Aorta (tissue), 5 donors: Measurements from ENCODE around the gene STMN3. TPM values are rescaled to one million over a fixed set of nuclear protein-coding genes. Genes with fewer than 3 reads are reported as not detected.

Source experiments
- ATAC-seq: fragments of 200-7000 bp; cut with Tn5 transposase; one replicate; pipeline ENCODE4 v1.9.1; 2022; ENCODE audit warnings: moderate library complexity; ENCODE audit not compliant: low FRiP score
- DNase-seq, 2 donors: peaks; one replicate each; pipeline ENCODE4 v3.0.0-alpha.2; 2020
- H3K27ac ChIP-seq, 2 donors: one replicate each; pipeline ENCODE4 v1.5.1; 2013; ENCODE audit warnings: low read length in 2 of 2, mild to moderate bottlenecking in 2 of 2, moderate library complexity in 2 of 2, control low read depth in 1 of 2, inconsistent platforms in 1 of 2, low read depth in 1 of 2
- H3K27me3 ChIP-seq, 2 donors: one replicate each; pipeline ENCODE4 v1.6.1; 2013; ENCODE audit warnings: control low read depth in 1 of 2, low read length in 1 of 2, mild to moderate bottlenecking in 1 of 2, moderate library complexity in 1 of 2; ENCODE audit not compliant: insufficient read depth in 2 of 2, control insufficient read depth in 1 of 2
- H3K36me3 ChIP-seq, 2 donors: one replicate each; pipeline ENCODE4 v1.6.1; 2013; ENCODE audit warnings: control low read depth in 1 of 2, low read length in 1 of 2, mild to moderate bottlenecking in 1 of 2; ENCODE audit not compliant: insufficient read depth in 2 of 2, control insufficient read depth in 1 of 2
- H3K4me1 ChIP-seq, 2 donors: one replicate each; pipeline ENCODE4 v1.6.1; 2013; ENCODE audit warnings: low read length in 2 of 2, control low read depth in 1 of 2, mild to moderate bottlenecking in 1 of 2, moderate library complexity in 1 of 2; ENCODE audit not compliant: insufficient read depth in 2 of 2, control insufficient read depth in 1 of 2
- H3K4me3 ChIP-seq, 2 donors: one replicate each; pipeline ENCODE4 v1.5.1; 2013; ENCODE audit warnings: low read length in 2 of 2, control low read depth in 1 of 2, mild to moderate bottlenecking in 1 of 2
- H3K9me3 ChIP-seq: one replicate; pipeline ENCODE4 v1.6.1; 2013; ENCODE audit warnings: mild to moderate bottlenecking, low read length; ENCODE audit not compliant: control insufficient read depth
- WGBS, 2 donors: extraction: QIAGEN DNeasy Blood & Tissue Kit; methylation state at CpG; one replicate each; pipeline ENCODE4 v1.1.7; 2013; 5-methylcytosine and 5-hydroxymethylcytosine counted together
- intact Hi-C, 2 donors: fragments of 100-400 bp; cut with DNase I; formaldehyde crosslinking; loops; one replicate each; pipeline versions ENCODE4 v1.14.2 to v1.15.0; 2022
- long read RNA-seq, 2 donors: library from polyadenylated mRNA; unstranded; transcript quantifications; one replicate each; pipeline ENCODE4 v2.0.0, GENCODE V29; 2020 to 2021
- polyA plus RNA-seq, 2 donors: library from polyadenylated mRNA; stranded (reverse); fragments of 200-250 nt; gene quantifications; one replicate each; pipeline ENCODE4 v1.2.3, GENCODE V29; 2013
- total RNA-seq, 2 donors: library from RNA; stranded (reverse); fragmentation: NEBNext Ultra II Directional; extraction: Animal tissue kit (Norgen Biotek cat#: 25700); gene quantifications; one replicate each; pipeline ENCODE4 v1.2.1, GENCODE V29; 2021
- donor health status: healthy with polysubstance abuse.
- donor health status: Bipolar disorder and iron deficiency.
- donor health status: DM: no; HTN: no; CAD: no.
- donor health status: DM: no; HTN: no; CAD: no.
- donor health status: DM: yes; HTN: yes; CAD: no.

STMN3 gene
- 10 to 100 TPM; 10.5 to 31.2 TPM for total RNA-seq
- polyA plus RNA-seq, result 10 to 100 TPM; 11.3 to 26.1 TPM
- long read RNA-seq, donor 1, transcript STMN3-201 (5 exons, 2,255 nt), result major isoform, 28 of 38 reads
- long read RNA-seq, donor 1, partial matches to known transcripts, result 3 of 38 reads
- long read RNA-seq, donor 1, other reads (novel, unspliced or antisense), result 7 of 38 reads
- long read RNA-seq, donor 2, transcript STMN3-201 (5 exons, 2,255 nt), result major isoform, 18 of 30 reads
- long read RNA-seq, donor 2, partial matches to known transcripts, result 4 of 30 reads
- long read RNA-seq, donor 2, other reads (novel, unspliced or antisense), result 8 of 30 reads

DNA sequence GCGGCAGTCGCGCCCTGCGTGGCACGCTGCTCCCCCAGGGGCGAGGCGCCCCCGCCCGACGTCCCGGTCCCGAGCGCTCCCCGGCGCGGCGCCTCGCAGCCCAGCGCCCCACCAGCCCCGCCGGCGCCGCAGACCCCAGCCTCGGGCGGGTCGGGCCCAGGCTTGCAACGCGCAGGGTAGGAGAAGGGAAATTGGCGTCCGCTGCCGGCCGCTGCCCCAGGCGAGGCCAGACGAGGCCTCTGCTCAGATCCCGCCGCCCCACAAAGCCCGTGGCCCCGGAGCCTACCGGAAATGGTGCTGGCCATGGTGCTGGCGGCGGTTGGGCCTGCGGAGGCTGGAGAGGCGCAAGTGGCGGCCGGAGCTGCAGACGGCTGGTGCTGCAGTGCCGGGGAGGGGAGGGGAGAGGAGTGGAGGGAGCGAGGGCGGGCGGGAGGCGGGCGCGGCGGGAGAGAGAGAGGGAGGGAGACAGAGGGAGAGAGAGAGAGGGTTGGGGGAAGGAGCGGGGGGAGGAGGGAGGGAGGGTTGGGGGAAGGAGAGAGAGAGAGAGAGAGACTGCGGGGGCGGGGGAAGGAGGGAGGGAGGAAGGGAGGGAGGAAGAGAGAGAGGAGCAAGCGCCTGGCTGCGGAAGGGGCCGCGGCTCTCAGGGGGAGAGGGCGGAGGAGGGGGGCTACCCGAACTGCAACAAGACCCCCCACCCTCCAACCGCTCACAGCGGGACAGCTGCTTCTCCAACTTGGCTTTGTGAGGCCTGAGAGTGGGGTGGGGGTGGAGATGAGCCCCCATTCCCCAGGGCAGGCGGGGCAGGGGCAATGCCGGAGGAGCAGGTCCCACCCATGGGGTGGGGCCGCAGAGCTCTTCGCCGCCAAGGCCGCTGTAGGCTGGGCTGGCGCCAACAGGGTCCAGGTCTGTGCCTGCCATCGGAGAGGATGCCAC, at the start of gene STMN3:
TSS of gene STMN3 (minus strand) at position 384 of the 933 bp plus-strand sequence. CDS start at position 305, 79 bp downstream.
- intact Hi-C loops, result loop anchor here in 1 of 2 donors (10.0 kb wide), 1 partner anchor 119 kb away; the partner anchor contains the start of gene PTK6
- Histone ChIP-seq H3K27ac (no peak within 1 kb of the TSS), H3K9me3 (no peaks in the 10 kb centered on the region), H3K4me1 (no peaks in the 10 kb centered on the region), H3K36me3 (no peaks in the 10 kb centered on the region), H3K27me3 (no peaks in the 10 kb centered on the region), H3K4me3 (peak within 1 kb of the TSS; percentile 11 to 40)
- 1 to 2% methylated on average over 48 to 73 of the region's 73 CpGs for WGBS, 2 donors
- DNase-seq (peak; percentile 94 to 96), ATAC-seq (peak; percentile 86)

DNA sequence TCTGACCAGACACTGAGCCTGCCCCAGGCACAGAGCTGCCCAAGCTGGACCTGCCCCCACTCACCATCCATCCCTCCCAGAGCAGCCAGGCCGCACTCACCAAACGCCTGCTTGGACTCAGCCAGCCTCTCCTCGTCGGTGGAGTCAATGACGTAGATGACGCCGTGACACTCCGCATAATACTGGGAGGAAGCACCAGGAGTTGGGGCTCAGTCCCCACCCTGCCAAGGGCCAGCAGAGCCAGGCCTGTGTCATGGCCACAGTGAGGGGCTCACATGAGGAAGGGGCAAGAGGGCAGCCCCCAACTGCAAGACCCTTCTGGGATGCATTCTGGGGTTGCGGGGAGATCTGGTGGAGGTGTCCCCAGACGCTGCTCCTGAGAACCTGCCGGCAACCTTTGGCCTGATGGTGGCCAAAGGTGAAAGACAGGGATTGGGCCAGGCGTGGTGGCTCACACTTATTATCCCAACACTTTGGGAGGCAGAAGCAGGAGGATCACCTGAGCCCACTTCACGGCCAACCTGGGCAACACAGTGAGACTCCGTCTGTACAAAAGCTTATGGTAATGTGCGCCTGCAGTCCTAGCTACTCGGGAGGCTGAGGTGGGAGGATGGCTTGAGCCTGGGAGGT, 48.9 kb upstream of the STMN3 start:
- Histone ChIP-seq H3K36me3 (no peaks in the 10 kb centered on the region), H3K27me3 (no peaks in the 10 kb centered on the region), H3K27ac (no peak overlapping the region), H3K4me1 (no peaks in the 10 kb centered on the region), H3K4me3 (no peak overlapping the region), H3K9me3 (no peaks in the 10 kb centered on the region)
- intact Hi-C loops, result no loop called here
- ATAC-seq, result no peak
- 88% methylated on average over 16 of the region's 16 CpGs for WGBS, 2 donors
- DNase-seq, result peak in 1 of 2 donors; percentile 69

DNA sequence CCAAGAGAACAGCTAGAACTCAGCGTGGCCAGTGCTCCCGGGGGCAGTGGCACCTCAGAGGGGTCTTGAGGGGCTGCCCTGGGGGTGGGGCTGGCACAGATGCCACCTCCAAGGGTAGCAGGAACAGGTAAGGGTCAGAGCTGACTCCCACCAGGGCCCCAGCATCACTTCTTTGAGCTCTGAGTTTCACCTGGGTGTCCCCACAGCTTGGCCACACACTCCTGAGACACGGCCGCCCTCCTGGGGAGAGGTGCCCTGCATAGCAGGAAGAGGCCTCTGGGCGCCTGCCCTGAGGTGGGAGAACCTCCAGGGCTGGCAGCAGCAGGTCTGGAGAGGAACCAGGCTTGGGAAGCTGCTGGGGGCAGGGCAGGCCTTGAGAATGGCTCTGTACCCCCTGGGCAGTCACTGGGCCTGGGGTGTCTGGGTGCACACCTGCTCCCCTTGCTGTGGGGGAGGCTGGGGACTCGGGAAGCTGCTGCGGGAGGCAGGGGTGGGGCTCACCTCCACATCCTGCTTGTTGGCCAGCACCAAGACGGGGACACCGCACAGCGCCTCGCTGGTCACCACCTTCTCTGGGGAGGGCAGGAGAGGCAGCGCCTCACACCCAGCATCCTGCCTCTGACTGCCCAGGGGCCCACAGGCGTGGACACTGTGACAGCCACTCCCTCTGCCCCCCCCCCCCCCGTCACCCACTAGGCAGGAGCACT, 48.3 kb upstream of the STMN3 start:
- Histone ChIP-seq H3K27ac (no peak overlapping the region), H3K27me3 (no peaks in the 10 kb centered on the region), H3K36me3 (no peaks in the 10 kb centered on the region), H3K4me3 (no peak overlapping the region), H3K4me1 (no peaks in the 10 kb centered on the region), H3K9me3 (no peaks in the 10 kb centered on the region)
- 82 to 86% methylated on average over 11 to 14 of the region's 14 CpGs for WGBS, 2 donors
- ATAC-seq (no peak), DNase-seq (peak in 1 of 2 donors; percentile 73)
- intact Hi-C loops, result no loop called here

DNA sequence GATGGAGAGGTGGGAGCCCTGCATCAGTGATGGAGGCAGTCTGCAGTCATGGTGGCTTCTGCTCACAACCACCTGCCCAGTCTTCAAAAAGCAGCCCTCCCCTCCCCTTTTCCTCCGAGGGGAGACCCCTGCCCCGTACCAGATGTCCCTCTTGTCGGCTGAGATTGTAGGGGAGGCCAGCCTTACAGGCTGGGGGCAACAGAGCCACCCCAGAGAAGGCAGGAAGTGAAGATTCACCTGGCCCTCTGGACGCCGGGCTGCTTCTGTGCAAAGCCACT, 47.8 kb upstream of the STMN3 start:
- DNase-seq, result no peak
- no peaks in the 10 kb centered on the region for H3K4me1 ChIP-seq
- no peak for ATAC-seq
- H3K4me3 ChIP-seq, result no peak overlapping the region
- H3K36me3 ChIP-seq, result no peaks in the 10 kb centered on the region
- no peak overlapping the region for H3K27ac ChIP-seq
- 68 to 78% methylated on average over 5 of the region's 5 CpGs for WGBS, 2 donors
- no peaks in the 10 kb centered on the region for H3K9me3 ChIP-seq
- H3K27me3 ChIP-seq, result no peaks in the 10 kb centered on the region
- intact Hi-C loops, result no loop called here

DNA sequence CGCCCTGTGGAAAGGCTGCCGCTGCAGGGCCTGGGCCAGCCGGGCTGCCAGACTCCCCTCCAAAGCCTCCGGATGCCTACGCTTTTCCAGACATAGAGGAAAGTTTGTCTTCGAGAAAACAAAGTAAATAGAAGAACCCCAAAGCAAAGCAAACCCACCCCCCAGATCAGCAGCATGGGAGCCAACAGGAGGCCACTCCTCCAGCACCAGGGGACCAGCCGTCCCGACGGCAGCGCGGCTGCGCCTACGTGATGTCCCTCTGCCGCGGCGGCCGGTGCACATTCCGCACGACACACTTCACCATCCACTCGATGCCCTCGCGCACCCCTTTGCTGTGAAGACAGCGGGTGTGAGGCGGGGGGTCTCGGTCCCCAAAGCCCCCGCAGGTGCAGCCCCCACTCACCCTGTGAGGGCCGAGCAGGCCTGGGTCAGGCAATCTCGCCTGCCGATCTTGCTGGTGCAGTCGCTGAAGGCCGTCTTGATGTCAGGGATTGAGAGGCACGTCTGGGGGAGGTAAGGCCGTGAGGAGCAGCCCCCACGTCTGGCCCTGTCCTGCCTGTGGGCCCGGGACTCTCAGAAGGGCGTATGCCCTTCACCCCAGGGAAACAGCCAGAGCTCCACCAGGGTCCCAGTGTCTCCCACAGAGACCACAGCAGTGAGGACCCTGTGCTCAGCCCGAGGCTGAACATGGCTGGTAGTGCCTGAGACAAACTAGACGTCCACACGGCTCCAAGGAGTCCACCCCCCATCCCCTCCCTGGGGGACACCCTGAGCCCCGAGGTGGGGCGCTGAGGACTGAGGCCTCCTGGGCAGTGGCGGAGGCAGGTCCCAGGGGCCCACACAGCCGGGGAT, 47.2 kb upstream of the STMN3 start:
- DNase-seq (peak; percentile 56 to 63), ATAC-seq (no peak)
- Histone ChIP-seq H3K9me3 (no peaks in the 10 kb centered on the region), H3K4me1 (no peaks in the 10 kb centered on the region), H3K4me3 (no peak overlapping the region), H3K36me3 (no peaks in the 10 kb centered on the region), H3K27me3 (no peaks in the 10 kb centered on the region), H3K27ac (no peak overlapping the region)
- 86% methylated on average over 43 of the region's 43 CpGs for WGBS, 2 donors
- intact Hi-C loops, result no loop called here

DNA sequence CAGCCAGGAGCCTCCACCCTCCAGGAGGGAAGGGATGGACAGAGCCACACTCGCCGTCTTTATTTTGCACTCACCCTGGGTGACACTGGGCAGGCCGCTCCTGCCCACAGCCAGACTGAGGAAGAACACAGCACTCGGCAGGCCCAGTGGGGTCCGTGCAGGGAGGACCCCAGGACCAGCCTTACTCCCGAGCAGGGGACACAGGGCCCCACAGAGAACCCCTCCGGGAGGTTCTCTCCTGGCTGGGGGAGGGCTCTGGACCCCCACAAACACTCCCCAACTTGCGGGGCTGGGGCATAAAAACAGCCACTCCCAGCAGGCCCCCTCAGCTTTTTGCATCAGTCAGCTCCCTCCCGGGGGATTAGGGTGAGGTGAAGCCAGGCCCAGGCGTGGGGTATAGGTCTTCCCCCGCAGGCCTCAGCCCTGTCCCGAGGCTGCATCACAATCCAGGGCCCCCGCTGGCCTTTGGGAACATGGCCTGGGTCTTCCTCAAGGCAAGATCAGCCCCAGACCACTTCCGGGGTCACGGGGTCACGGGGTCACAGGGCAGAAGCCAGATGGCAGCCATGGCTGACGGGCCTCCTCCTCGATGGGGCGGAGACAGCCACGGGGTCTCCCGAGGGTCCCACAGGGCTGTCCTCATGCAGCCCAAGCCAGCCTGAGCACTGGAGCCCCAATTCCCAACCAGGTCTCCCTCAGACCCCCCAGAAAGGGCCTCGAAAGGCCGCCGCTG, 46.4 kb upstream of the STMN3 start:
- Histone ChIP-seq H3K27ac (no peak overlapping the region), H3K27me3 (no peaks in the 10 kb centered on the region), H3K4me1 (no peaks in the 10 kb centered on the region), H3K9me3 (no peaks in the 10 kb centered on the region), H3K36me3 (no peaks in the 10 kb centered on the region), H3K4me3 (no peak overlapping the region)
- DNase-seq (peak; percentile 60 to 74), ATAC-seq (no peak)
- 66 to 70% methylated on average over 24 of the region's 24 CpGs for WGBS, 2 donors
- intact Hi-C loops, result no loop called here

DNA sequence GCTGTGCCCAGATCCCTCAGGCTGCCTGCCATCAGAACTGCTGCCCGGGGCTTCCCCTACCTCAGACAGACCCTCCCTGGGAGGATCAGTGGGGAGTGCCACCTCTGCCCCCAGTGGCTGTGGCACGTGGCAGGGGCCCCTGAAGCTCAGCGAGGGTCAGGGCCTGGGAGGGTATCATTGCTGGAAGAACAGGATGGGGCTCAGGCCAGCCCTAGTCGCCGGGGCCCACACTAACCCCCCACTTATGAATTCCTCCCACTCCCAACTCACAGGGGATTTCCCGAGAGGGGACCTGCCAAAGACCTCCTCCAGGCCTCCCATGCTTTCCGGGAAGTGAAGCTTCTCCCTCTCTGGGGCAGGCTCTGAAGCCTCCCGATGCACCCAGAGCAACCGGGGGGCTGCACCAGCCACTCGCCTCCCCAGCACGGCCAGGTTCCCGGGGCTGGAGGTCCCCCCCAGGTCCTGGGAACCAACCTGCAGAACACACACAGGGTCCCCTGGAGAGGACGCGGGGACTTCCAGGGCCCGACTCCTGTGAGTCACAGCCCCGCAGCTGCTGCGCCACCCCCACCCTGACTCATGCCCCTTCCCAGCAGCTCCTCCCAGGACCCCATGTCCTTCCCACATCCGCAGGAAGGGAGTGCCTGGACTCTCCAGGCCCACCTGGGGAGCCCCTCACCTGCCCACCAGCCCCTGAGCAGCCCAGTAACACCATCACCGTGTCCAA, 45.7 kb upstream of the STMN3 start:
- peak; percentile 86 to 94 for DNase-seq
- H3K36me3 ChIP-seq, result no peaks in the 10 kb centered on the region
- intact Hi-C loops, result no loop called here

More for the DNA sequence above, 45.7 kb upstream of the STMN3 start:
- whole genome bisulfite sequencing, 2 donors, result 21 to 34% methylated on average over 19 of the region's 19 CpGs
- Histone ChIP-seq H3K27ac (no peak overlapping the region), H3K4me3 (no peak overlapping the region), H3K27me3 (no peaks in the 10 kb centered on the region), H3K9me3 (no peaks in the 10 kb centered on the region), H3K4me1 (no peaks in the 10 kb centered on the region)
- ATAC-seq, result peak; percentile 17
